Uterus (tissue), 2 donors: Measurements from ENCODE around the gene CSNK2B.

Experiments
- CTCF ChIP-seq, 4 experiments: fragments of 200-600 bp in 2 of 4; fragments of 450-650 bp in 2 of 4; sonication (generic) in 2 of 4; IDR thresholded peaks; one replicate each; pipeline ENCODE4 v1.5.1; 2016 to 2019; ENCODE audit warnings: antibody characterized with exemption in 4 of 4, mild to moderate bottlenecking in 2 of 4, moderate library complexity in 1 of 4
- POLR2A ChIP-seq, 2 donors: fragments of 450-650 bp; IDR thresholded peaks; one replicate each; pipeline ENCODE4 v1.6.1; 2016; ENCODE audit warnings: antibody characterized with exemption in 2 of 2, mild to moderate bottlenecking in 1 of 2, moderate library complexity in 1 of 2

- TF ChIP-seq CTCF (IDR thresholded peaks at IDR 0.05) (no peak), POLR2A (IDR thresholded peaks at IDR 0.05) (no peak)
Observed at GRCh38 chr6:31712296-31712695, 46.4 kb downstream of the CSNK2B start.
